ENCODE results near the gene SDC1. TPM values are rescaled to one million over a fixed set of nuclear protein-coding genes. Genes with fewer than 3 reads are reported as not detected.
A peak's percentile ranks its signal among the peaks of the same experiment; 100 is the strongest.

Gene SDC1
- total RNA-seq, 1 experiment from 2014 or later: 22.3 TPM

GRCh38 chr2:20264629-20265028, 39.7 kb upstream of the SDC1 start:
- no peak overlapping the region for H3K14ac ChIP-seq (ENCODE audit: insufficient read depth, low read length)
- WGBS (ENCODE audit: extremely low coverage, insufficient read length, low lambda C conversion rate): no CpG with 5 or more reads among the region's 2 CpGs
- H2BK15ac ChIP-seq (ENCODE audit: low read depth, low read length): no peak overlapping the region
- no peaks in the 10 kb centered on the region for H3K79me2 ChIP-seq (ENCODE audit: insufficient read depth, low read length)
- H2BK20ac ChIP-seq (ENCODE audit: low read depth, low read length, poor library complexity, severe bottlenecking): no peak overlapping the region
- H3K4ac ChIP-seq (ENCODE audit: low read depth, low read length): no peak overlapping the region
- no peak overlapping the region for H2BK12ac ChIP-seq (ENCODE audit: insufficient read length, low read depth, low read length)
- Mint-ChIP-seq H3K4me3 (no peak overlapping the region), H3K27ac (peak overlapping the region in 2 of 3 experiments; percentile 44 to 83; a peak in 2 of 7 replicates), H3K4me1 (no peaks in the 10 kb centered on the region), H3K36me3 (ENCODE audit: insufficient read depth in 1 of 3, low read depth in 3 of 3) (peaks cover 12 to 57% (median 31%) of the 10 kb centered on the region in 3 experiments; a peak in 6 of 7 replicates), H3K9me3 (no peaks in the 10 kb centered on the region), H3K27me3 (ENCODE audit: low read depth) (no peaks in the 10 kb centered on the region)
- no peak overlapping the region for H2BK5ac ChIP-seq (ENCODE audit: insufficient read length, low read length)
- H4K8ac ChIP-seq (replicated peaks; ENCODE audit: insufficient read length, low read depth, low read length): no peak overlapping the region
- H3K56ac ChIP-seq (ENCODE audit: insufficient read length, low read depth, low read length): no peak overlapping the region
- no peak overlapping the region for H3K27ac ChIP-seq (ENCODE audit: insufficient read length, low read depth, low read length)
- TF ChIP-seq CTCF (conservative IDR thresholded peaks at IDR 0.05): no peak
- no peaks in the 10 kb centered on the region for H3K9me3 ChIP-seq (ENCODE audit: control insufficient read depth, low read depth, low read length)
- H3K27me3 ChIP-seq (ENCODE audit: insufficient read depth, low read length): no peaks in the 10 kb centered on the region
- DNase-seq: no peak
- no peaks in the 10 kb centered on the region for H3K79me1 ChIP-seq (ENCODE audit: insufficient read depth, low read depth, low read length, poor library complexity, severe bottlenecking)
- no peak overlapping the region for H2BK120ac ChIP-seq (ENCODE audit: low read depth, low read length, poor library complexity, severe bottlenecking)
- H3K9ac ChIP-seq (ENCODE audit: extremely low read depth, insufficient read length, low read length): no peak overlapping the region
- no peak overlapping the region for H2AK5ac ChIP-seq (ENCODE audit: insufficient read length, low read length)
- H3K18ac ChIP-seq (ENCODE audit: insufficient read length, low read depth, low read length): no peak overlapping the region
- H2AFZ ChIP-seq (ENCODE audit: low read length): no peak overlapping the region
- no peak overlapping the region for H3T11ph ChIP-seq (ENCODE audit: low read length)
- no peaks in the 10 kb centered on the region for H3K23me2 ChIP-seq (ENCODE audit: insufficient read length, low read depth, low read length, poor library complexity, severe bottlenecking)
- no peak overlapping the region for H4K91ac ChIP-seq (ENCODE audit: insufficient read length, low read depth, low read length)
- H3K4me1 ChIP-seq (ENCODE audit: insufficient read depth, low read length): no peaks in the 10 kb centered on the region
- H3K4me2 ChIP-seq (ENCODE audit: insufficient read depth, insufficient read length, low read length): no peak overlapping the region
- H4K20me1 ChIP-seq (ENCODE audit: control insufficient read depth, insufficient read depth, insufficient read length): no peaks in the 10 kb centered on the region
- no peak overlapping the region for H3K23ac ChIP-seq (ENCODE audit: insufficient read length, low read depth, low read length)
- H4K5ac ChIP-seq (ENCODE audit: insufficient read length, low read depth, low read length): no peak overlapping the region
